Activated CD8-positive, alpha-beta memory T cell treated with anti-CD3 and anti-CD28 coated beads, Interleukin-2, amount 50 U/mL, for 48 hours (primary cell): Measurements from ENCODE around the gene GLB1L2.

Experiments
- DNase-seq: peaks from one replicate; pipeline ENCODE4 v3.0.0-alpha.2; 2020

Gene GLB1L2

DNA sequence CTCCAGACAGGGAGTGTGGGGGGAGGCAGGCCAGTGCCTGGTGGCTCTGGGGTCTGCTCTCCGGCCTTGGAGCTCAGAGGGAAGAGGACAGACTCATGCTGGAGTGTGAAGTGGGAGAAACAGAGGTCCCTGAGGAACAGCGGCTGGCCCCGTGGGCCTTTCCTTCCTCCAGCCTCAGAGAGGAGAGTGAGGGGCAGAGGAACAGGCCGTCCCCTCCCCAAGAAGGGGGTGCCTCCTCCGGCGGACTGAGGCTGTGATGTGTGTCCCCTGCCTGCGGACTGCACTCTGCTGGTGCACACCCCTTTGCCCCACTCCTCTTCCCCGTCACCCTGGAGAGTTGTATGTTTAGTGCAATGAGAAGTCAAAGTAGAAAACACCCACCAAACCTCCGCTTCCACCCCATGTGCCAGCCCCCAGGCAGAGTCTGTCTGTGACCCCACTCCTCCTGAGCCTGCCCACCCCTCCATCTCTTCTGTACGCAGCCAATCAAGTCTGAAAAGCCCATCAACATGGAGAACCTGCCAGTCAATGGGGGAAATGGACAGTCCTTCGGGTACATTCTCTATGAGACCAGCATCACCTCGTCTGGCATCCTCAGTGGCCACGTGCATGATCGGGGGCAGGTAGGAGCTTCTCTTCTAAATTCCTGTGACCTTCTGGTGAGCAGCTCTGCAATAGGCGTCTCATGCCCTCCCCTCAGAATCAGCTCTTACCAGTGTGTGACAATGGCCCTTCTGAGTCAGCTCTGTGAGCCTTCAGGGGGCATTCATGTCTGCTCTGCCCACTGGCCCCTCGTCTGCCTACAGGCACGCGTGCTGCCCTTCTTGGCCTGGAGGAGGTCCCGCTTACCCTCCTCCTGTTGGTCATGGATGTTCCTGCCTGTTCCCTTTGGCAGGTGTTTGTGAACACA, 39.0 kb downstream of the GLB1L2 start:
- no peak for DNase-seq

DNA sequence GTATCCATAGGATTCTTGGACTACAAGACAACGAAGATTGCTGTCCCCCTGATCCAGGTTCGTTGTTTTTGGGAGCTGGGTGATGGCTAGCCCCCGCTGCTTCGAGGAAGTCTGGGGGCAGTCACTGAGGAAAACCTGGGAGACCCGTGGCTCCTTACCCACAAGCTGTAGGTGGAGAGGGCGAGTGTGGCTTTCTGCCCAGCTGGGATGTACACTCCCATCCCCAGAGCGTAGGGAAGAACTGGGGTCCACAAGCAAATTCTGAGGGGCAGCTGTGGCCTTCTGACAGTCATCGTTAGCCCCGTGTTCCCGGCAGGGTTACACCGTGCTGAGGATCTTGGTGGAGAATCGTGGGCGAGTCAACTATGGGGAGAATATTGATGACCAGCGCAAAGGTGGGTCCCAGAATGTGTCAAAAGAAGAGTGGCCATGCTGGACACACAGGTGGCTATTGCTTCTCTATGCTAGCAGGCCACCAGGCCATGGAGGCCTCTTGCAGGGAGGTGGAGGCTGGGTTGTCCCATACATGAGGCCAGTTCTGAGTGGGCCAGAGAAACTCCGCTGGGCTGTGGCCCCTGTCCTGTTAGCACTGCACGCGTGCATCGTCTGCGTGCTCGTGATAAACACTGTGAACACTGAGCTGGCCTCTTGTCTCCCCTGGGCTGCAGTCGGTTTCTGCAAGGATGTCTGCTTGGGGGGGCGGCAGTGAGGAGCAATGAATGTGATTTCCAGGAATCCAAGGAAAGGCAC, 39.8 kb downstream of the GLB1L2 start:
- DNase-seq, result no peak

DNA sequence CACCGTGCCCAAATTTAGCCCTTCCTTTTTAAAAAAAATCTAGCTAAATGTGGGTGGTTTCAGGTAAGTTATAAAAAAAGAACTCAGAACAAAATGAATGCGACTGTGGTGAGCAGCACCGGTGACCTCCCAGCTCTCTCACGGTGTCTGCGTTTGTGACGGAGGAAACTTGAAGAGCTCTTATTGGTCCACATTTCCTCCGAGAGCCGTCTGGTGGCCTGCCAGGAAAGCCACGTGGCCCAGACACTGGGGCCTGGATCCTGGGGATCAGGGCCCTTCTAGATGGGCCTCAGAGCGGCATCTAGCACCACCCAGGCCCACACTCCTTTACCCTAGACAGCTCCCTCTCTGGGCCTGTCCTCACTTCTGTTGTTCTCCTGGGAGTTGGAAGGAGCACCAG, 40.7 kb downstream of the GLB1L2 start:
- DNase-seq, result no peak

DNA sequence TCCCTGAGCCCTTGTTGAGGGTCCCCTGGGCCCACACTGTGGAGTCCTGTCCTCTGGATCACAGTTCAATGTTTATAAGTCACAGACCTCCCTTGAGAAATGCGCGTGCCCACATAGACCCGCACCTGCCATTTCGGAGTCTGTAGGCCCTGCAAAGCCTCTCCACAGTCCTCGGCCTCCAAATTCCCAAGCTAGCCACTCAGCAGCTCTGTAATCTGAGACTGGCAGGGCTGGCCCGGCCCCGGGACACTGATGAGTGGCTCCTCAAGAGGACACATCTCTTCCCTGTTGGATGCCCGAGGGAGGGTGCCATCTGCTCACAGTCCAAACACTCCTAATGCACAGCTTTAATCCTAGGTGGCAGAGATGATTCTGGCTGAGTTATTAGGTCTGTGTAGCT, 41.2 kb downstream of the GLB1L2 start:
- no peak for DNase-seq

DNA sequence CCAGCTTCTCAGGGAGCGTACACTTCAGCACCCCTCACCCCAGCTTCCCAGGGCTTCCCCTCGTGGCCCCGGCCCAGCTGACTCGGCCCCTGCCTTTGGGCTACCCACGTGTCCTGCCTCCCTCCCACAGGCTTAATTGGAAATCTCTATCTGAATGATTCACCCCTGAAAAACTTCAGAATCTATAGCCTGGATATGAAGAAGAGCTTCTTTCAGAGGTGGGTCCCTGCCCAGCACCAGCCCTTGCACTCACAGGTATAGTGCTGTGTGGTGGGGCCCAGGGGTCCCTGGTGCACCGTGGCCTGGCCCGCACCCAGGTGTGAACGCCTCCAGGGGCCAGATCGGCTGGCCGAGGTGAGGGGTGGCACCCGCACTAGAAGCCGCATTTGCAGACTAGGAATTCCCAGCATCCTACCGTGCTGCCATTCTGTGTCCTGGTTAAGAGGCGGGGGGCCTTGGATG, 41.8 kb downstream of the GLB1L2 start:
- no peak for DNase-seq

DNA sequence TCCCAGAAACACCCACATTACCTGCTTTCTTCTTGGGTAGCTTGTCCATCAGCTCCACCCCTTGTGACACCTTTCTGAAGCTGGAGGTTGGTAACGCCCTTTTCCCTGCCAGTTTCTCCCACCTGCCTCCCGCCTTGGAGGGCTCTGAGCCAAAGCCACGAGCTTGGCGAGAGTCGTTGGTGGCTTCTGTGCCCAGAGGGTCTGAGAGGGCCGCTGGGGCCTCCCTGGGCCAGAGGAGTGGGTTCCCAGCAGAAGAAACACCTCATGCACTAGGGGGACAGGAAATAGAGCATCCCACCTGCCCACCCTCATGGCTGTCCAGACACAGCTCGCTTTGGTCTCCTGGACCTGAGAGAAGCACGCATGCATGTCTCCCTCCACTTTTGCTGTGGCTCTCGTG, 42.4 kb downstream of the GLB1L2 start:
- DNase-seq, result no peak

DNA sequence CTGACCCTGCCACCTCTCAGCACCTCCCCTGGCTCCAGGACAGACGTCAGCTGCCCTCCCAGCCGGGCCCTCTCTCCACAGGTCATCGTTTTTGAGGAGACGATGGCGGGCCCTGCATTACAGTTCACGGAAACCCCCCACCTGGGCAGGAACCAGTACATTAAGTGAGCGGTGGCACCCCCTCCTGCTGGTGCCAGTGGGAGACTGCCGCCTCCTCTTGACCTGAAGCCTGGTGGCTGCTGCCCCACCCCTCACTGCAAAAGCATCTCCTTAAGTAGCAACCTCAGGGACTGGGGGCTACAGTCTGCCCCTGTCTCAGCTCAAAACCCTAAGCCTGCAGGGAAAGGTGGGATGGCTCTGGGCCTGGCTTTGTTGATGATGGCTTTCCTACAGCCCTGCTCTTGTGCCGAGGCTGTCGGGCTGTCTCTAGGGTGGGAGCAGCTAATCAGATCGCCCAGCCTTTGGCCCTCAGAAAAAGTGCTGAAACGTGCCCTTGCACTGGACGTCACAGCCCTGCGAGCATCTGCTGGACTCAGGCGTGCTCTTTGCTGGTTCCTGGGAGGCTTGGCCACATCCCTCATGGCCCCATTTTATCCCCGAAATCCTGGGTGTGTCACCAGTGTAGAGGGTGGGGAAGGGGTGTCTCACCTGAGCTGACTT, 43.2 kb downstream of the GLB1L2 start:
- no peak for DNase-seq

DNA sequence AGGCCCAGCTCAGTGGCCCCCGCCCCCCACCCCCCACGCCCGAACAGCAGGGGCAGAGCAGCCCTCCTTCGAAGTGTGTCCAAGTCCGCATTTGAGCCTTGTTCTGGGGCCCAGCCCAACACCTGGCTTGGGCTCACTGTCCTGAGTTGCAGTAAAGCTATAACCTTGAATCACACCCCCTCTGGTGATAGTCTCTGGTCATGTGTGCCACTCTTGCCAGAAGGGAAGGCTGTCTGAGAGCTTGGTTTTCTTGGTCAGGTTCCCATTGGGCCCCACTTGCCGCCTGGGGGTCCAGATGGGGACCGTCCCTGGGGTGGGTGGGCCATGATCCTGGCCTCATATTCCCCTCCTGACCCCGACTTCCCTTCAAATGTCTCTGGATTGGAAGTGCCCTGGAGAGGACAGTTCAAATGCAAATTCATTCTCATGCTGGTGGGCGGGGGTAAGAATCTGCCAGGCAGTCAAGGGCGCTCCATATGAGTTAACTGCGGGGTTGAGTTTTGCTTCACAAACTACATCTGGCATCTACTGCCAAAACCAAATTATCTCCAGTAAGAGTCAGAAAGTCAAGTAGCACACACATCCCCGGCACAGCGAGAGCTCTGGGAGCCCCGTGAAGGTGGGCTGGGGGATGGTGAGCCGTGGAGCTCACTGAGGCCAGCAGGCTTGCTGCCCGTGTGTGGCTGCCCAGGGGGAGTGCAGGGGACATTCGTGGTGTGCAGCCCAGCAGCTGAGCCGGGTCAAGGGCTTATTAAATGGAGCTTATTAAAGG, 44.5 kb downstream of the GLB1L2 start:
- no peak for DNase-seq

DNA sequence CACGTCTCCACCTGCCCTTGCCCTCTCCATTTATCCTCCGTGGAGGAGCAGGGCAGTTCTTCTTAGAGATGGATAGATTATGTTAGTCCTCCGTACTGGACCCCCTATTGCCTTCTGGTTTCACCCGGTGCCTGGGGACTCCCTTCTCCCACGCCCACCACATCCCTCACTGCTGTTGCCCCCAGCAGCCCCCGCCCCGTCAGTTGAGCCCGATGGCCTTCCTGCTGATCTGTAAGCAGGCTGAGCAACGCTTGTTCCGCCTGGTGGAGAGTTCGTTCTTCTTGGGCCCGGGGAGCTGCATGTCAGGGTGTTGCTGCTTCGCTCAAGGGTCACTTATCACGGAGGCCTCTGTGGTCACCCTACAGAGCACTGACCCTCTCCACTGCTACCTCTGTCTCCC, 46.1 kb downstream of the GLB1L2 start:
- DNase-seq, result no peak

DNA sequence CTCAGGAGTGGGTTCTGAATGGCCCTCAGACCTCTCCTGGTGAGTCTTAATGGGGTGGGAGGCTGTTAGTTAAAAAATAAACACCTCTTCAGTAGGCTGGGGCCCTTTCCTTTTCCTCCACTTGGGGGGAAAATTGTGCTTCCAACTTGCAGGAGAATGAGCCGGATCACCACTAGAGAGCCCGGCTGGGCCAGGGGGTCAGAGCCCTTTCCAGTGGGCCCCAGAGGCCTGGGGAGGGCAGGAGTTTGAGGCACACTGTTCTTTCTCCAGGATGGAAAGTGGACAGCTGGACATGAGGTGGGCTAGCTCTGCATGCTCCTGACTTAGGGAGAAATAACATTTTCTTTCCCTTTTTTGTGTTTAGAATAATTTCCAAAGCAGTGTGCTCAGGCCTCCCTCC, 47.5 kb downstream of the GLB1L2 start:
- no peak for DNase-seq

DNA sequence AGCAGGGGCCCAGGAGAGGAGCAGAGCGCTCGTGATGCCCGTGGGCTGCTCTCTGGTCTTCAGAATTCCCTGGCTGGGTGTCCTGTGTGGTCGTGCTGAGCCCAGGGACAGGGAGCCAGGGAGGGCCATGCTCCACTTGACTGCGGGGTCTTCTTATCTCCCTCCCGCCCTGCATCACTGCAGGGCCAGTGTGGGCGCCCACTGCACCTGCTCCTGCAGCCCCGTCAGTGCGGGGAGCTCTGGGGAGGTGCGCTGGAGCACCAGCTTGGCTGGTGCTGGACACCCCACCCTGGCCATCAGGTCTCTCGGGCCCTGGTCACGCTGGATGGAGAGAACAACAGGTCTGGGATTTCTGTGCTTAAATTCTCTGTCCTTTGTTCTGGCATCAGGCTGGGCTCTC, 48.4 kb downstream of the GLB1L2 start:
- no peak for DNase-seq

DNA sequence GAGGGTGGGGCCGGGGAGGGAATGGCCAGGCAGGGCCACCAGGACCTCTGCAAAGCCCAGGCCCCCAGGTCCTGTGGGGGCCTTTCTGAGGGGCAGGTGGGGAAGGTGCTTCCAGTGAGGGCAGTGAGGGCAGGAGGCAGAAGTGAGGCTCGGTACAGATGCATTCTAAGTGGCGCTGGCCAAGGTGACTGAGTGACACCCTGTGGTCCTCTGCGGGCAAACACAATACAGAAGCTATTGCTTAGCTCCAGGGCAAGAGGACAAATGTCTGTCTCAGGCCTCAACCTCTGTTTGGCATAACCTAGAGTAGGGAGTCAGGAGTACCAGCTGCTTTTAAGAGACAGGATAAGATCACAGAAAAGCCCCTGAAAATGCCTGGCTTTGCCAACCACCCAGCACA, 49.0 kb downstream of the GLB1L2 start:
- DNase-seq, result no peak

DNA sequence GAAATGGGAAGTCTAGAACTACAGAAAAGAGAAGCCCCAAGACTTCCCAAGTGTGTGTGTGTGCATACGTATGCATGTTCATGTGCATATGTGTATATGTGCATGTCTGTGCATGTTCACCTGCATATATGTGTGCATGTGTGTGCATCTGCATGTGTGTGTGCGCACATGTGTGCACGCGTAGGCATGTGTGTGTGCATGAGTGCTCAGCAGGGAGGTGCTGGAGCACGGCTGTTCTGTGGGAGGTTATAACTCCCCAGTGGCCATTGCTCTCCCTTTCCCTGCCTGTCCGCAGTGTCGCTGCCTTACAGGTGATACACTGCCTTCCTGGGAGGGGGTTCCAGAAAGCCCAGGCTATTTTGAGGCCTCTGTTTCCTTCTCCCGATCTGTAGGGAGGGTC, 50.5 kb downstream of the GLB1L2 start:
- no peak for DNase-seq

DNA sequence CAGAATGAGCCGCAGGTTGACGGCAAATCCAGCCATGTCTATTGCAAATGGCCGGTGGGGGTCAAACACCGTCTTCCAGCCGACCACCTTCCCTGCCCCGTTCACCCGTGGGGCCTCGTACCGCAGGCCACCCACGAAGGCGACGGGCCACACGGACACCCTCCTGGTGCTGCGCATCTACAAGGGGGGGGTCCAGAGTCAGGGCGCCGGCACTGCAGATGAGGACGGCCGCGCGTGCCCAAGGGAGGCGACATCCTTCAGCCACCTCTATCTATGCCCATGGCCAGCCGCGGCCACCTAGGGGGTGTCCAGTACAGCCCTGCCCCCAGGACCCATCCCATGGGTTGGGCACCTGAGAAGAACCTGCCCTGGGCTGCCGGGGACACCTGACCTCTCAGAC, 51.0 kb downstream of the GLB1L2 start:
- DNase-seq, result no peak

DNA sequence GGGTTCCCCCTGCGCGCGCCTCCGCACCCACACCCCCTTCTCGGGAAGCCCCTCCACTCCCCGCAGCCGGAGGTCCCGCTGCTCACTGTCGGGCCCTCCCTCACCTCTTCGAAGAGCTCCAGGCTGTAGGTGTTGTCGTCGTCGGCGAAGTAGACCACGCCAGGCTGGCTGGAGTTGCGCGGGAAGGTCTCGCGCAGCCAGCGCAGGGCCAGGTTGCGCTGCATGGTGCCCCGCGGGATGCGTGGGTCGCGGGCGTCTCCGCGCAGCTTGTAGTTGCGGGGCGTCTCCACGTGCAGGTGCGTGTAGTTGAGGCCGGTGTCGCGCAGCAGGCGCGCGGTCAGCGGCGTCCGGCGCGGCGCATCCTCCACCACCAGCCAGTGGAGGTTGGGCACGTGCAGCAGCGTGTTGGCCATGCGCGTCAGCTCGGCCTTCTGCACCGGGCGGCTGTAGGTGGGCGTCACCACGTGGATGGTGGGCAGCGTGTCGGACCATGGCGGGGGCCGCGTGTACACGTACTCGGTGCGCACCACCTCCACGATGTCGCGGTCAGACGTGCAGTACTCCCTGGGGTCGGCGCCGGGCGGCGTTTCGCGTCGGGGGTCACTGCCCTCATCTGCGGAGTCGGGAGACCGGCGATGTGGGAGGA, 51.9 kb downstream of the GLB1L2 start:
- no peak for DNase-seq

DNA sequence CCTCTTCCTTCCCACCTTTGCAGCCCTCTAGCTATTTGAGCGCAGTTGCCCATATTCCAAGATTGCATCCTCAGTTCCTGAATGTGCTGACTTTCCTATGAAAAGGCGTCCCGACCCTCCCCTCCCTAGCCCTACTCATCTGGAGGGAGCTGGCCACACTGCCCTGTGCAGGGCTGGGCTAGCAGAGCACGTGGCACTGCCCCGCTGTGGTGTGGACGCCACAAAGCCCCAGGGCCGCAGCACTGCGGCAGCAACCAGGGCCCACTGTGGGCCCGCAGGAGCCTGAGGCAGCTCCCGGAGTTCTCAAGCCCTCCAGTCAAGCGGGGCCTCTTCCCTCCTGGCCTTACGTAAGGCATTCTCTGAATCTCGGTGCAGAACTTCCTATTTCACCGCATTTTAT, 52.6 kb downstream of the GLB1L2 start:
- no peak for DNase-seq

DNA sequence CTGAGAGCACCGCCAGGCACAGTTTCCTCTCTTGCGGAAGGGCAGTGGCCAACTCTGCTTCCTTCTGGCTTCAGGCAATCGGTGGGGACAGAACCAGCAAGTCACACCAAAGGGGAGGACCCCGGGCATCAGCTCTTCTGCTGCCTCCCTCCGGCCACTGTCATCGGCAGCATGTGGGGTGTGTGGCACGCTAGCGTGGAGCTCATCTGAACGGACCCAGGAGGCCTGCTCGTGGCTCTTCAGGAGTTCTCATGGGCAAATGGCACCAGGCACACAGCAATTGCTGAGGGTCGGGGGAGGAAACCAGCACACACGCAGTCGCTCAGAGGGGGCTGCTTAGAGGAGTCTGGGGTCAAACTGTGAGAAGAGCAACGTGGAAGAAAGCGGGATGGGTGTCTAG, 53.4 kb downstream of the GLB1L2 start:
- DNase-seq, result no peak

DNA sequence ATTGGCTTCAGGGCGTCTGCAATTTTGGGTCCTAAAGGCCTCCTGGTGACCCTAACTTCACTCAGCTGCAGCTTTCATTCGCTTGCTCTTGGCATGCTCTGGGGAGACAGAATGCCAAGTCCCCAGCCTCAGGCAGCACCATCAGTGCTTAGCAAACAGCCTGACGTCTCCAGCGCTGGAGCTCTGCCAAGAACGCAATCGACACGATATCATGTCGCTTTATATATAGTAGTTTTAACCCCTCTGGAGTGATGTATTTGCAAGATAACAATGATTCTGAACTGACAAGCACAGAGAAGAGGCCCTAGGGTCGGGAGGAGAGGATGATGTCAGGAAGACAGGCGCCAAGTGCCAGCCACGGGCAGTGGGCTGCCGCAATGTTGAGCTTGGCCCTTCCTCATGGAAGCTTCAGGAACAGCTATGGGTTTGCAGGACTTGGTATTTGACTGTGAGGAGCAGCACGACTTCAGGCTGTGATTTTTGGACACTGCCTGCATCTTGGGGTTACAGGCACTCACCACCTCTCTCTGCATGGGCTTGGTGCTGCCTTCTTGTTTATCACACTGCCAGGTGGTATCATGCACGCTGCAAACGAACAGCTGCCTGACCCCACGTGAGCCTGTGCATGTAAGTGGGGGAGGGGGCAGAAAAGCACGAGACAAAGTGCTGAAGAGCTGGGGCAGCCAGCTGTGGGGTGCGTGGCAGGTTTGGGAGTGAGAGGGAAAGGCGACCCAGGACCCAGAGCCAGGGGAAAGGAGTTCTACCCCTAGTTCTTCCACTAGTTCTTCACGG, 54.2 kb downstream of the GLB1L2 start:
- DNase-seq, result no peak

DNA sequence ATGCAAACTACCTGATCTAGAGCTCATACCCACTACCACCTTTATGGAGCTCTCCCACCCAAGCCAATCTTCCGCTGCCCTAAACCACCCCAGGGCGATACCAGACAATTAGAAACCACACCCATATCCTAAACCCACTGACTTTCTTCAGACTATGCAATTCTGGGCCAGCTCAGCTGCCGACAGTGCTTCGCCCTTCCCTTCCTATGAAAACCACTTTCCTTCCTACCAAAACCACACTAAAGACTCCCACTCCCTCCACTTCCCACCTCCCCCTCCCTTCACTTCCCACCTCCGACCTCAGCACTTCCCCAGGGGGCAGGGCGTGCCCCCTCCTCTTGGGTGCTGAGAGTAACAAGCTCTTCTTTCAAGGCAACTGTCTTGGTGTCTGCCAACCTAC, 55.2 kb downstream of the GLB1L2 start:
- no peak for DNase-seq

DNA sequence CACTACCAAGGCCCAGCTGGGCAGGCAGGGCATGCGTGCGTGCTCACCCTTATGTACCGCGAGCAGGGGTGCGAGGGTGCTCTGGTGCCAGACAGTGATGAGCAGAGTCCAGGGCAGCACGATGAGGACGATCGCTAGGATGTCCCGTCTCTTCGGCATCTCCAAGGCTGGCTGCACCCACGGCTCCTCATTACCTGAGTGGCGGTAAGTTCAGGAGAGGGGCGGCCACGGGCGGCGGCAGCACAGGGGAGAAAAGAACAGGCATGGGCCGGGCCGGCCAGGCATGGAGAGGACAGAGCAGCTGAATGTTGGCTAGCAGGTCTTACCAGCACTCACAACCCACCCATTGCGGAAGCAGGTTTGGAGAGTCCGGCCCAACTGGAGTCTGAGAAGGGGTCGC, 55.7 kb downstream of the GLB1L2 start:
- no peak for DNase-seq

DNA sequence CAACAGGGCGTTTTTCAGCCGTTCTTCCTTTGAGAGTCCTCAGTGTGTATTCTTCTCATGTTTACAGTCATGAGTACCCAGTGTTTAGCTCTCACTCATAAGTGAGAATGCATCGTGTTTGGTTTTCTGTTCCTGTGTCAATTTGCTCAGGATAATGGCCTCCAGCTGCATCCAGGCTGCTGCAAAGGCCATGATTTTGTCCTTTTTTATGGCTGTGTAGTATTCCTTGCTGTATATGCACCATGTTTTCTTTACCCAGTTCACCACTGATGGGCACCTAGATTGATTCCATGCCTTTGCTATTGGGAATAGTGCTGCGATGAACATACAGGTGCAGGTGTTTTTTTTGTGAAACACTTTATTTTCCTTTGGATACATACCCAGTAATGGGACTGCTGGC, 56.8 kb downstream of the GLB1L2 start:
- no peak for DNase-seq
